Parathyroid adenoma (tissue), 2 donors: ENCODE data around the gene IFI27L2.

Experiments
- H2AFZ ChIP-seq: fragments of 300-600 bp; sonication (generic); one replicate; pipeline ENCODE4 v1.7.0; 2017; ENCODE audit warnings: antibody characterized with exemption, mild to moderate bottlenecking
- H3K27ac ChIP-seq: fragments of 300-600 bp; sonication (generic); one replicate; pipeline ENCODE4 v1.7.0; 2017
- H3K27me3 ChIP-seq: fragments of 300-600 bp; sonication (generic); one replicate; pipeline ENCODE4 v1.7.0; 2017; ENCODE audit warnings: low read length; ENCODE audit not compliant: control insufficient read depth, insufficient read depth
- H3K36me3 ChIP-seq: fragments of 300-600 bp; sonication (generic); one replicate; pipeline ENCODE4 v1.7.0; 2017; ENCODE audit warnings: low read length; ENCODE audit not compliant: control insufficient read depth, insufficient read depth
- H3K4me1 ChIP-seq: fragments of 300-600 bp; sonication (generic); one replicate; pipeline ENCODE4 v1.7.0; 2017; ENCODE audit warnings: control low read depth
- H3K4me2 ChIP-seq: fragments of 300-600 bp; sonication (generic); one replicate; pipeline ENCODE4 v1.7.0; 2017; ENCODE audit warnings: low read length
- H3K4me3 ChIP-seq: fragments of 300-600 bp; sonication (generic); one replicate; pipeline ENCODE4 v1.7.0; 2017; ENCODE audit warnings: low read depth, low read length
- H3K79me2 ChIP-seq: fragments of 300-600 bp; sonication (generic); one replicate; pipeline ENCODE4 v1.7.0; 2017; ENCODE audit warnings: control low read depth
- H3K9ac ChIP-seq: fragments of 300-600 bp; sonication (generic); one replicate; pipeline ENCODE4 v1.7.0; 2017; ENCODE audit warnings: mild to moderate bottlenecking
- H3K9me3 ChIP-seq: fragments of 300-600 bp; sonication (generic); one replicate; pipeline ENCODE4 v1.7.0; 2017; ENCODE audit warnings: low read length; ENCODE audit not compliant: control insufficient read depth
- CTCF ChIP-seq: fragments of 300-600 bp; sonication (generic); IDR thresholded peaks from one replicate; pipeline ENCODE4 v1.7.0; 2017; ENCODE audit warnings: antibody characterized with exemption, mild to moderate bottlenecking
- donor health status: primary hyperparathyroidism.

The IFI27L2 gene

GRCh38 chr14:94129111-94129757, at the start of gene IFI27L2:
Gene IFI27L2 (minus strand): TSS chr14:94129604. CDS start chr14:94129564, 40 bp downstream.
- Histone ChIP-seq H3K27ac (peak within 1 kb of the TSS; percentile 84), H3K4me3 (peak within 1 kb of the TSS; percentile 63), H3K36me3 (no peaks in the 10 kb centered on the region), H3K79me2 (no peaks in the 10 kb centered on the region), H3K9ac (peak within 1 kb of the TSS; percentile 11), H3K27me3 (no peaks in the 10 kb centered on the region), H3K4me2 (peak within 1 kb of the TSS; percentile 78), H2AFZ (peak within 1 kb of the TSS; percentile 93), H3K9me3 (no peaks in the 10 kb centered on the region), H3K4me1 (no peaks in the 10 kb centered on the region)
- peak; percentile 24 for TF ChIP-seq CTCF

- Histone ChIP-seq H3K27me3 (no peaks in the 10 kb centered on the region), H3K36me3 (no peaks in the 10 kb centered on the region), H3K9ac (no peak overlapping the region), H3K27ac (no peak overlapping the region), H3K9me3 (no peaks in the 10 kb centered on the region), H2AFZ (no peak overlapping the region), H3K4me2 (no peak overlapping the region), H3K4me3 (no peak overlapping the region), H3K79me2 (peaks cover 3% of the 10 kb centered on the region), H3K4me1 (no peaks in the 10 kb centered on the region)
- no peak for TF ChIP-seq CTCF
Observed at GRCh38 chr14:94177806-94178205, 48.4 kb upstream of the IFI27L2 start.

GRCh38 chr14:94176808-94177207, 47.4 kb upstream of the IFI27L2 start:
- Histone ChIP-seq H3K4me1 (peaks cover 2% of the 10 kb centered on the region), H2AFZ (no peak overlapping the region), H3K79me2 (peaks cover 3% of the 10 kb centered on the region), H3K9me3 (no peaks in the 10 kb centered on the region), H3K4me3 (no peak overlapping the region), H3K36me3 (no peaks in the 10 kb centered on the region), H3K27ac (no peak overlapping the region), H3K4me2 (no peak overlapping the region), H3K27me3 (no peaks in the 10 kb centered on the region), H3K9ac (no peak overlapping the region)
- no peak for TF ChIP-seq CTCF

- peaks cover 4% of the 10 kb centered on the region for H3K4me1 ChIP-seq
- H3K9ac ChIP-seq = no peak overlapping the region
- H3K36me3 ChIP-seq = no peaks in the 10 kb centered on the region
- peak overlapping the region; percentile 86 for H3K4me2 ChIP-seq
- no peaks in the 10 kb centered on the region for H3K27me3 ChIP-seq
- peak overlapping the region; percentile 82 for H2AFZ ChIP-seq
- no peak overlapping the region for H3K4me3 ChIP-seq
- H3K27ac ChIP-seq = no peak overlapping the region
- TF ChIP-seq CTCF = no peak
- no peaks in the 10 kb centered on the region for H3K9me3 ChIP-seq
- no peaks in the 10 kb centered on the region for H3K79me2 ChIP-seq
Observed at GRCh38 chr14:94175747-94176146, 46.3 kb upstream of the IFI27L2 start.
